Stimulated activated CD8-positive, alpha-beta memory T cell treated with anti-CD3 and anti-CD28 coated beads, Interleukin-15, amount 100 ng/mL, for 48 hours (primary cell): ENCODE results near the gene C16orf78.

Source experiments
- DNase-seq, 2 donors: peaks; one replicate each; pipeline ENCODE4 v3.0.0-alpha.2; 2020; ENCODE audit warnings: low read depth in 2 of 2

Gene C16orf78, protein sequence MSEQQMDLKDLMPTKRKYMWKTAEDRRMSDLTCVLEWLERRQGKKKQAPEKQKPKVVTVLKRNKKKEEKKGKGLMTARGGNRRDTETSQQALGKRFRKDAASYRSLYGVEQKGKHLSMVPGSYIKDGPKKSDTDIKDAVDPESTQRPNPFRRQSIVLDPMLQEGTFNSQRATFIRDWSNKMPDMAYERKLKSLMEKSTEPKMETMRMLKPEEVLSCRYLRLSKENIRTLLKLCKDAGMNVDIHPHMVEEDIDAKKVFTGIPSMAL

DNA sequence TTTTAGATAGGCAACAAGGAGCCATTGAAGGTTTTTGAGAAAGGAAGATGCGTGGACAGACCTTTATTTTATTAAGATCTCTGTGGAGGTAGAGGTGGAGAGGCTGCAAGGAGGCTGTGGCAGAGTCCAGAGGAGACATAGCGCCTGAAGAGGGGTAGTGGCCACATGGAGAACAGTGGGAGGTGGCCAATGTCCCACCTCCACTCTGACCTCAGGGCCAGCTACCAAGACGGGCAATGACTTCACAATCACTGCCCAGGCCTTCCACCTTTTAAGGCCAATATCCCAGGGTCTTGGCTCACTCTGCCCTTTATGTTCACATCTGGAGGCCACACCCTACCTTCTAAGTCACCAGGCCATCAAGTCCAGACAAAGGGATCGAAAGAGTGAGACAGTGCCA lies at the start of gene C16orf78:
Gene C16orf78 (plus strand): TSS at position 301 of the 400 bp plus-strand sequence. CDS start 136 bp downstream, outside the sequence.
- DNase-seq = no peak

DNA sequence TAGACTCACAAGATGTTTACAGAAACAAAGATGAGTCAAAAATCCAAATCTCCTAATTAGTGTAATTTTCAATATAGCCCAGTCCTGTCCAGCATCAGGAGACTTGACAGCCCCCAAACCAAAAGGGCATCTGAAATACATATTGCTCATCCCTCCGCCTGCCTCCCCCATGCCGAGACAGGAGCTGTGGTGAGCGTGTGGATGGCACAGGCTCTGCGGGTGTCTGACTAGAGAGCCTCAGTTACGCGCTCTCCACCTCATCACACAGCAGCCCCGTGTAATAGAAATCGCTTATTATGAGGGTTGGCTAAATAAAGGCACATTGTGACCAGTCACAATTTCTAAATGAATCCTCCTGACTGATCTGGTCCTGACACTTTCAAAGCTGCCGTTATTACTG lies 48.9 kb upstream of the C16orf78 start:
- no peak for DNase-seq

DNA sequence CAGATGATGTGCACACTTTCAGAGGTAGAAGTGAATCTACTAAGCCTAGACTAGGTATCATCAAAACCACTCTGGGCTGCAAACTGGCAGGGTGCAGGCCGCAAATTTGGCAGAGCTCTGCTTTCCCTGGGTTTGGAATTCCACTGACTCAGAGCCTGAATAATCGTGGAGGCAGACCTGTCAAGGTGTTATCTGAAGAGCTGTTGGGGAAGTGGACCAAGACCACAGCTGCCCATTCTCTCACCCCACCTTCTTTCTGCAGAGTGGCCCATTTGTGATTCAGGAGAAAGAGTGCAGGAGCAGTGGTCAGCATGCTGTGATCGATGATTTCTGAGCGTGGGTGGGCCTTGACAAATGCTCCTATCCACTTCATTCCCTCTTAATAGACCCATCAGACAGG lies 46.1 kb upstream of the C16orf78 start:
- no peak for DNase-seq

DNA sequence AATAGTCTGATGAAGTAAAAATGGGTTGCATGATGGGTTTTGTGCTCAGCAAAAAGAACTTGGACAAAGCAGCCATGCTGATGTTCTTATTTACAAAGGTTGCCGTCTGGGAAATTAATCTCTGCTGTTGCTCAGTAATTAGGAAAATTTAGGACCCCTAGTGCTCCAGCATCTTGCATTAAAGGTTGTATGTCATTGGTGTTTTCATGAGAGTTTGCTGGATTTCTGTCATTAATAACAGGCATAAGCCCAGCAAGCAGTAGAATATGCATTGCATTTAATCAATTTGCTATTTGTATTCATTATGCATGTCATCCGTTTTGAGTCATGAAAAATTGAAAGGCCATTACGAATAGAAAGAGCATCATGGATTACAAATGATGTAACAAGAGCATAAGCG lies 45.3 kb upstream of the C16orf78 start:
- DNase-seq = no peak

DNA sequence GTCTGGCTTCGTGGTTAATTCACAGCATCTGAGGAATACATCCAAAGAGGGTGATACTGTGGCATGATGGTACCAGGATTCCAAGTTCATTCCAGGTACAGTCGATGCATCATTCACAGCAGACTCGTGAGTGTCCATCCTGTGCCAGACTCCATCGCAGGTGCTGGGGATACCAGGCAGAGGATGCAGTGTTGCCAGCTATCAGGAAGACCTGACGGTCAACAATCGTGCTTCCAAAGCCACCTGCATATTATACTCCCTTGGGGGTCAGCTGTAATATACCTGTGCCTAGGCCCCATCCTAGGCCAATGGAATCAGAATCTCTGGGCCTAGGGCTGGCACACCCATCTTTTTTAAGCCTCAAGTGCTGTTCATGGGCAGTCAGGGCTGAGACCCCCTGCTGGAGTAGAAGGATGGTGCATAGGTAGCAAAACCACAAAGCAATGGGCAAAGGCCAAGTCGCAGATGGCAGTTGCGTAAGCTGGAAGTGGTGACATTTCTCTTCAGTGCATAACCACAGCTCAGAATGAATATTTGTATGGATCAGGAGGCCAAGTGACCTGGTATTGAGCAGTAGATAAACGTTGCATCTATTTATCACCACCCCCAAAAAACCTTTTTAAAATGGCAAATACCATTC lies 42.9 kb upstream of the C16orf78 start:
- no peak for DNase-seq

DNA sequence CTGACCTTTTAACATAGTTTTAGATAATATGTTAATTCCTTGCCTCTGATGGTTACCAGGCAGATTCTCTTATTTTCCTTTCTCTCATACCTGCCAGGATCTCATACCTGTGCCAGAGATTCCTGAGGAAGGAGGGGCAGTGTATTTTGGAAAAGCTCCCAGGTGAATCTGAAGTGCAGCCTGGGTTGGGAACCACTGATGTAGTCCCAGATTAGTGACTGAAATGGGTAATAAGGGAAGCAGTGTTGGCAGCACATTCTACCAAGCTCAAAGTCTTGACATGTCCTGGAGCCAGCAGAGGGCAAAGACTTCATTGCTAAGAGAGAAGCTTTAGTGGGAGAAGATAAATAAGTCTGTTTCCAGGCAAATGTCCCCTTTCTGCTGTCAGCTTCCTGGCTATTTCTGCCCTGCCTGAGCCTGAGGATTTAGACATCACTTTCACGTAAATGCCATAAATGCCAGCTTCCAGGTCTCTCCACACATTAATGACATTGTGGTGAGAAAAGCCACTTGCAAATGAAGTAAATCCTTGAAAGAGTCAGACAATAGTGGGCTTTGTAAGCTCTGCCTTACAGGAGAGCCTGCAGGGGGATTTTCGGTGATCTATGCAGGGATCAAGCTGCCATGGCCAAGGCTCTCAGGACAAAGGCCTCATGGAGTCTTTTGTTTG lies 40.9 kb upstream of the C16orf78 start:
- DNase-seq = no peak

DNA sequence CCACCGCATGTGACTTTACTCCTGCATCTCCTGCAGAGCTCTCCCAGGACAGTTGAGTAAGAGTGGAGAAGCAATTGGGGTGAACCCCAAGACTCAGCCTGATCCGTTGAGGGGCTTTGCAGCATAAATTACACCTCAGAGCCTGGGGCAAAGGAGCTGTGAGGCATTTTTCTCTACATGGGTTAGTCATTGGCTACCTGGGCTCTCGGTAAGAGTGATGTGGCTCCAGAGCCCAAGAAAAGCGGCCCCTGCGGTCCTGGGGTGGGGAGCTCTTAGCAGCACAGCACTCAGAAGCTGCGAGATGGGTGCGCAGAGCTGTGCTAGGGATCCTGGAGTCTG lies 40.4 kb upstream of the C16orf78 start:
- no peak for DNase-seq

DNA sequence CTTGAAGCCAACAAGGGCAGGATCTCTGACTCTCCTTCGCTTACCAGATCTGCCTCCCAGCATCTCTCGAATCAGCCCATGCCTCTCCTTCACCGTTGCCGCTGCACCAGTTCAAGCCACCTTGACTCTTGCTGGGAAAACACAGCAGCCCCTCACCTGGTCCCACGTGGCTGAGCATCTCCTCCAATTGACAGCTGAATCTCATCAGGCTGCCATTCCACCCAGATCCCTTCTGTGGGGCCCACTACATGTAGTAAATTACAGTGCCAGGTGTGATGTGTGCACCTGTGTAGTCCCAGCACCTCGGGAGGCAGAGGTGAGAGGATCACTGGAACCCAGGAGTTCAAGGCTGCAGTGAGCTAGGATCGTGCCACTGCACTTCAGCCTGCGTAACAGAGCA lies 37.8 kb upstream of the C16orf78 start:
- DNase-seq = no peak

DNA sequence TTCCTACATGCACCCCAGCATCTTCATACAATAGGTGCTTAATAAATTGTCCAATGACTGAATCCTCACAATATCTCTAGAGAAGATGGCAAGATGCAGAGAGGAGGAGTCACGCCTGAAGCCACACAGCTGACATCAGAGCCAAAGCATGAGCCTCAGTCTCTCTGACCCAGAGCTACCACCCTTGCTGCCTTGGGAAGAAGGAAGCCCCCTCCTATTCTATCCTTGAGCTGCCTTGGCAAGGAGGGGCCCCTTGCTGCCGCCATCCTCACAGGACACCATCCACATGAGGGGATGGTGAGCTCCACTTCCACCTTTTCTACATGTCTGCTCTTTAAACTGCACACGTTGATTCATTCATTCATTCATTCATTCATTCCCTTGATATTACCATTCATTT lies 37.0 kb upstream of the C16orf78 start:
- DNase-seq = no peak

DNA sequence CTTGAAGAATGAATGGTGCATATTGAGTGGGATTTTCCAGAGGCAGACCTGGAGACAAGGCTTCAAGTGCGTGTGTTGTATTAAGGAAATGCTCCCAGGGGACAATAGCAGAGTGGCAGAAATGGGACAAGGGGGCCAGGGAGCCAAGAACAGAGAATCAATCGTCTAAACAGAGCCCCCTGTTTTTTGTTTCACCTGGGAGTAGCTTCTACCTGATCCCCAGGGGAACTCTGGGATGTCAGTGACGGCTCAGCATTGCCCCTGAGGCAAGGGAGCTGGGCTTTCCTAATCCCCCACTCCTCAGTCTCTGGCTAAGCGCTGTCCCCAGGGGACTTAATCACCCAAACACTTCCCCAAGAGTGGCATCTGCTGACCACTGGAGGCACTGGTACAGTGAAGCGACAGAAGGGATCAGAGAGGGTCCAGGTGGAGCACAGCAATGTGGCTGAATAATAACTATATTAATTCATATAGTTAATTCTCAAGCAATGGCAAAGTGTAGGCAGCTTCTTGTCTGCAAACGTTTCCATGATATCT lies 35.7 kb upstream of the C16orf78 start:
- no peak for DNase-seq

DNA sequence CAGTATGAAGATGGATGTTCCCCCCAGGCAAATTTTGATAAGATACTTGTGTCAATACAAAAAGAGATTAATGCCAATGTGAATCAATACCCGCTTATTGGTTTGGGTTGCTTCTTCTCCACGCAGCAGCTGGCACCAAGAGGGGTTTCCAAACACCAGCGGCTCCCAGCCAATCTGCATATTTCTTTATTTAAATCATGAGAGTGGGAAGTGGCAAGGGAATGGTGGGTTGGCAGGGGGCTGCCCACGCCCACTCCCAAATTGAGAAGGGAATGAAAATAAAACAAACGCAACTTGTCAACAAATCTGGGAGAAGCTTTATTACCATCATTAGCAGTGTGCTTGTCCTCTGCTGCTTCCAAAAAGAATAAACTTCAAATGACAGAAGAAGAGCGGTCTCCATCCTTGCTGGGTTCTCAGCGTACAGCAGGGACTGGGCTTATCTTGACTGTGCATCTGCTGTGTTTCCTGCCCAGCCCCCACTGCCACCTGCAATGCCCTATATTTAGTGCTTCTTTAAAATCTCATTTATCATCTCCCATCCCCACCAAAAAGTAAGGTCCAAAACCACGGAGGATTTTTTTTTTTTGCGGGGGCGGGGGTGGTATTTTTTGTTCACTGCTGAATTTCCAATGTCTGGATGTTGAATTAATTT lies 34.9 kb upstream of the C16orf78 start:
- no peak for DNase-seq

DNA sequence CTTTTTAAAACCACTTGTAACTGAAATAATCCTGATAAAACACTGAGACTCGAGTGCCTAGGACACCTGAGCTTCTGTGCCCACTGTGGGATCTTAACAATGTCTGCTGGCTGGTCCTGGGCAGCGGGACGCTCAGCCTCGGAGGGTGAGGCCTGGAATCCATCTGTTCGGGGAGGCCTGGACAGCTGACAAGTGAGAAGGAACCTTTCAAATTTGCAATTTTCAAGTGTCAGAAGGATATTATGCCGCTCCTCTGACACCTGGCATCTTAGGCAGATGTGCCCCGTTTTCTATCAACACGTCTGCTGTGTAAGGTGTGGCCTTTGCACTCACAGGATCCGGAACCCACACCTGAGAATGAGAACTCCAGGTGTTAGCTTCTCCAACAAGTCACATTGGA lies 33.1 kb upstream of the C16orf78 start:
- DNase-seq = no peak

DNA sequence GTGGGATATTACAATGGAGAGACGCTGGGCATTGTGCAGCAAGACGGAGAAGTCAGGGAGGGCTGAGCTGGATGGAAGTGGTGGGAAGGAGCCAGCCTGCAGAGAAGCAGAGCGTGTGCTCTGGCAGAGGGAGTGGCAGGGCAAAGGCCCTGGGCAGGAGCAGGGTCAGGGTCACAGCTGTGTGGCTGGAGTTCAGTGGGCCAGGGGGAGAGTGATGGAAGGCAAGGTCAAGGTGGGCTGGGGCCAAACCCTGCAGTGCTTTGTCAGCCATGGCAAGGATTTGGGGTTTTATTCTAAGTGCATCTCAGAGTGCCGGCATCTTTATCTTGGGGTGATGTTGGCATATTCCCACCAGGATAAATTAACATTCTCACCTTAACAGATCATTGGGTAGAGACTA lies 31.9 kb upstream of the C16orf78 start:
- no peak for DNase-seq

DNA sequence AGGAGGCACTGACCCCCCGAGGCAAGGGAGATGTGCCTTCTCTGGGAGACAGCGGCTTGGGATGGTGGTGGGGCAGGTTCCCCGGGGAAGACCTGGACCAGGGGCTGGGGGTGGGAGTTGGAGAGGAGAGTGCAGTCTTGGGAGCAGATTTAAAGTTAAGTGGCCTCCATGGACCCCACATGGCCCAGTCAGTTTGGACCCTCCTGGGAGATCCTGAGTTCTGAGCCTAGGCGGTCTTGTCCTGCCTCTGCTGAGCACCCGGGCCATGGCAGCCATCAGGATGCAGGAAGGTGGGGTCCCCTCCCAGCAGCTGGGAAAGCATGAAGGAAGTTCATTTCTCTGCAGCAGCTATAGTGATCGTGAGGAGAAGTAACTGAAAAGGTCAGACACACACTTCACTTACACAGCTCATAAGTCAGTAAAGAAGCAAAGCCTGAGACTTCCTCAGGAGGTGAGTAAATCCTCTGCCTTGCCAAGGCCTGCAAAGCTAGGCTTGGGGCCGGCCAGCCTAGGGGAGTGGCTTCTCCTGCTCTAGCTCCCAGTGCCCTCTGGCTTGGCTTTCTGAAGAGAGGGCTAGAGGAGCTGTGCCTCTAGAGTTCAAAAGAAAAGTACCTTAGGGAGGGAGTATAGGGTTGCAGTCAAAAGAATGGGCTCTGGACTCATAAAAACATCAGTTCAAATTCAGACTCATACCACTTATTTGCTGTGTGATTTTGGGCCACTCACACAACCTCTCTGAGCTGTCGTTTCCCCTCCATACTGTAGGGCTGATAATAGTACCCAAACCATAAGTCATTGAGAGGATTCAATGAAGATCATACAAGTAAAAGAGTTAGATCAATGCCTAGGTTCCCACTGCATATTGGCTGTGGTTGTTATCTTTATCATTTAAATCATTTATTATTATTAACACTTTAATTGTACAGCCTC lies 31.0 kb upstream of the C16orf78 start:
- no peak for DNase-seq

DNA sequence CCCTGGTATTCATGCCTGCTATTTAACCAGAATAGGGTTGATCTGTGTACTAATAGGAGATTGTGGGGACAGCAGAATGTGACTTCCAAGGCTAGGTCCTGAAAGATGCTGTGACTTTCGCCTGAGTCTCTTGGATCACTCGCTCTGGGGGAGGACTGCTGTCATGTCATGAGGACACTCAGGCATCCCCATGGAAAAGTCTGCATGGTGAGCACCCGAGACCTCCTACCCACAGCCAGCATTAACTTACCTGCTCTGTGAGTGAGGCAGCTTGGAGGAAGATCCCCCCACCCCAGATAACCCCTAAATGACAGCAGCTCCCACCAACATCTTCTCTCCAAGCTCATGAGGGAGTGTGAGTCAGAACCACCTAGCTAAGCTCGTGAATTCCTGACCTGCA lies 30.3 kb upstream of the C16orf78 start:
- no peak for DNase-seq

DNA sequence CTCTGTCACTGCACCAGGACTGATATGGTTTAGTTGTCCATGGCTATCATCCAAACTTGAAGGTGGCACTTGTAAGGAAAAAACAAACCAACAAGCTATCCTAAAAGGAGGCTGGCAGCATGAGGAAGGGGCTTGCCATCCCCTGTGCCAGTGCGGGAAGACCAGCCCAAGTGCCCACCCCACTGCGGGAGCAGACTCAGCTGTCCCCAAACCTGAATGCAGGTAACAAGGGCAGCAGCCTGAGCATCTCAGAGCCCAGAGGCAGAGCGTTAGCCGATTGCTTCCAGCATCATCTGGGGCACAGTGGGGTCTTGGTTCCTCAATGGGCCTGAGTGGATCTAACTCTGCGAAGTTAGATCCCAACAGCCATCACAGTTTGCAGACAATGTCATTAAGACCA lies 29.2 kb upstream of the C16orf78 start:
- DNase-seq = no peak

DNA sequence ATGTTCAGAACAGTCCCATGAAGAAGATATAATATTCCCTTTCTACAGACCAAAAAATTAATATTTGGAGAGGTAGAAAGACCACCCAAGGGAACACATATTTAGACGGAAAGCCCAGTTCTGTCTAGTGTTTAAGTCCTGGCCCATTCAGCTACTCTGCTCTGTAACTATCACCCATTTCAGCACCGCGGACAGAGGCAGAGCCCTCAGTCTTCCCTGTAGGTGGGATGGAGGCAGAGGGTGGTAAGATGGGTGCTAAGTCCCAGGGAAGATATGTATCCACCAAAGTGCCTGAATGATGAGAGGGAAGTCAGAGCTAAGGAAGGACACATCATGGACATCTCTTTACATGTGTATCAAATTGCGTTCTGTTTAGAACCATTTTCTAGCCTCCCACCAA lies 27.8 kb upstream of the C16orf78 start:
- no peak for DNase-seq

DNA sequence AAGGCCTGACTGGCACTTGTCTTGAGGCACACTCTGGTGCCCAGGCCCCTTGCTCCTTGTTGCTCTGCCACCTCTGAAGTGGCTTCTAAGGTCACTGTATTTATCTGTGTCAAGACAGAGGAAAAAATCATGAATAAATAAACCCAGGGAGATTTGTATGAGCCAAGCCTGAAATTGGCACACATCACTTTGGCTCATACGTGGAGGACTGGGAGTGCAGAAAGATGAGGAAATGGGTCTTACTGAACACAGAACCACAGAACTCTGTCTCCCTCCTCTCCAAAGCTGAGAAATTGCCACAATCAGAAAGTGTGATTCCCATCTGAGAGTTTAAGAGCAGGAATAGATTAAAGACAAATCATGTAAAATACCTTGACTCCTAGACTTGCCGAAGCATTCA lies 27.1 kb upstream of the C16orf78 start:
- DNase-seq = no peak

DNA sequence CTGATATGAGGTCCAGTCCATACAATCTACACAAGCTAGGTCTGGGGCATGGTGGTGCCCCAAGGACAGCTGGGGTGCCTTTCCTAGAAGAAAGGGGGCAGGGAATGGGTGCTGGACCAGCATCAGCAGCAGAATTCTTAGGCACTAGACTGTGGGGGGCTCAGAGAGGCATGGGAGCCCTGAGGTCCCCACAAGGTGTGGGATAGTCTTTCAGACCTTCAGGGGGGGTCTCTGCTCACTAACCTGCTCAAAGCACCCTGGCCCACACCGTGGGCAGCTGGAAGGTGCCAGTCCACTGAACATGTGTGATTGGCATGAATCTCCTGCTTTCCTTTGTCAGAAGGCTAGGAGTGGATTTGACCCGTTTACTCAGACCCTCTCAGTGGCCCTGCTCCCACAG lies 26.1 kb upstream of the C16orf78 start:
- no peak for DNase-seq

DNA sequence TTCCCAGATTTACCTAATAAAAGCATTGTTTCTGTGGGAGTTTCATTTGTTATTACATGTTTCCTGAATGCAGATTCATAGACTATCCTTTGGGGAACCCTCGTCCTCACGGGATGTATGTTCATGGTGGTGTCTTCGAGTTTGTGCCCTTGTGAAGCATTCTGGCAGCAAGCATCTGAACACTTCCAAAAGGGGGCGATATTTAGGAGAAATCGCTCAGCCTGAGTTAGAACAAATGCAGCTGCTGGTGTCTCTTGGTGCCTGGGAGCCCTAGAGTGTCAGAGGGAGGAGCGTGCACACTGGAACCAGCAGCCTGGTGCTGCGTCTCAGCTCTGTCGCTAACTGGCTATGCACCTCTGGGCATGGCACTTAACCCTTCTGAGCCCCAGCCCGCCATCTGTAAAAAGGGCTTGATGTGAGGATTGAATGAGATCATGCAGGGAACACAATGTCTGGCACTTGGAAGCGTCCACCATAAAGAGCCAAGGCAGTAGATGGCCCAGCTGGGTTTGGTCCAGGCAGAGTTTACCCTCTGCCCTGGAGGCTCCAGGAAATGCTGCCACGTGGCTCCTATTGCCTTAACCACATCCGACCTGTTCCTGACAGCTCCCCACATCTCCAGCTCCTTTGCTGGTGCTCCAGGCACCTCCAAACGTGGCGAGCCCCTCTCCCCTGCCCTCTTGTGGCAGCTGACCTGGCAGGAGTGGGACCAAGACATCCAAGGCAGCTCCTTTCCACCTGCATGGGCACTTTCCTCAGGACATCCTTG lies 25.0 kb upstream of the C16orf78 start:
- no peak for DNase-seq
